SK-N-SH (cell line): ENCODE data around the gene HSPA1L. TPM values are rescaled to one million over a fixed set of nuclear protein-coding genes. Genes with fewer than 3 reads are reported as not detected.
A peak's percentile ranks its signal among the peaks of the same experiment; 100 is the strongest.

Source experiments
- CTCF ChIA-PET: fragments of 300-600, 350-600 bp; formaldehyde crosslinking; extraction: SDS; loops from one replicate; lab custom pipeline; 2021; lab: Yijun Ruan, JAX
- POLR2A ChIA-PET: fragments of 350-600 bp; sonication (Branson Sonifier 250); formaldehyde crosslinking; extraction: SDS; loops from one replicate; lab custom pipeline; 2020; ENCODE audit warnings: antibody characterized with exemption, inconsistent platforms; lab: Yijun Ruan, JAX
- DNase-seq: peaks from one replicate; pipeline ENCODE4 v3.0.0; 2012
- H2AFZ ChIP-seq: fragments of 200-600 bp; sonication (generic); 2 replicates; pipeline ENCODE4 v1.8.1; 2016; ENCODE audit warnings: antibody characterized with exemption, mild to moderate bottlenecking, low read depth
- H3F3A ChIP-seq: fragments of 200-600 bp; sonication (generic); replicated peaks from 2 replicates; pipeline ENCODE3; 2016; ENCODE audit warnings: antibody characterized with exemption, mild to moderate bottlenecking; ENCODE audit not compliant: insufficient read depth
- H3K27ac ChIP-seq, 2 experiments: fragments of 200-500 bp in 1 of 2; fragments of 200-600 bp in 1 of 2; sonication (Bioruptor generic) in 1 of 2; sonication (generic), shearing (Covaris generic) in 1 of 2; 2 replicates each; pipeline versions ENCODE4 v1.5.1 to v1.6.1; 2014 to 2016; ENCODE audit warnings: low read depth in 2 of 2, inconsistent platforms in 1 of 2, low read length in 1 of 2, mild to moderate bottlenecking in 1 of 2, mixed read lengths in 1 of 2
- H3K27me3 ChIP-seq: fragments of 200-600 bp; sonication (generic), shearing (Covaris generic); 2 replicates; pipeline ENCODE4 v1.6.1; 2016; ENCODE audit warnings: mixed run types; ENCODE audit not compliant: insufficient read depth
- H3K36me3 ChIP-seq, 2 experiments: fragments of 200-500 bp in 1 of 2; fragments of 200-600 bp in 1 of 2; sonication (Bioruptor generic) in 1 of 2; sonication (generic) in 1 of 2; replicated peaks in 1 of 2; 2 replicates each; pipeline versions ENCODE3 to v1.5.1; 2014 to 2016; ENCODE audit warnings: low read length in 1 of 2, mild to moderate bottlenecking in 1 of 2; ENCODE audit not compliant: insufficient read depth in 2 of 2, control insufficient read depth in 1 of 2
- H3K4me1 ChIP-seq, 2 experiments: fragments of 200-500 bp in 1 of 2; fragments of 200-600 bp in 1 of 2; sonication (Bioruptor generic) in 1 of 2; sonication (generic), shearing (Covaris generic) in 1 of 2; 2 replicates each; pipeline versions ENCODE4 v1.5.1 to v1.6.1; 2014 to 2016; ENCODE audit warnings: low read depth in 1 of 2, low read length in 1 of 2, mixed run types in 1 of 2; ENCODE audit not compliant: insufficient read depth in 2 of 2, control insufficient read depth in 1 of 2
- H3K4me2 ChIP-seq: fragments of 200-600 bp; sonication (generic), shearing (Covaris generic); 2 replicates; pipeline ENCODE4 v1.6.1; 2017; ENCODE audit warnings: mixed run types
- H3K4me3 ChIP-seq, 2 experiments: fragments of 200-500 bp in 1 of 2; fragments of 200-600 bp in 1 of 2; sonication (Bioruptor generic) in 1 of 2; sonication (generic), shearing (Covaris generic) in 1 of 2; 2 replicates each; pipeline versions ENCODE4 v1.5.1 to v1.8.1; 2014 to 2016; ENCODE audit warnings: low read depth in 2 of 2, inconsistent platforms in 1 of 2, low read length in 1 of 2, mild to moderate bottlenecking in 1 of 2, mixed read lengths in 1 of 2, moderate library complexity in 1 of 2
- H3K79me2 ChIP-seq: fragments of 200-600 bp; sonication (generic); 2 replicates; pipeline ENCODE4 v1.8.1; 2017; ENCODE audit warnings: mild to moderate bottlenecking; ENCODE audit not compliant: insufficient read depth
- H3K9ac ChIP-seq: fragments of 200-600 bp; sonication (generic); 2 replicates; pipeline ENCODE4 v1.6.1; 2017; ENCODE audit warnings: mixed run types
- H3K9me2 ChIP-seq: fragments of 200-600 bp; sonication (generic); 2 replicates; pipeline ENCODE4 v1.6.1; 2017; ENCODE audit warnings: mixed run types
- H3K9me3 ChIP-seq: fragments of 200-600 bp; sonication (generic); 2 replicates; pipeline ENCODE4 v1.6.1; 2017; ENCODE audit warnings: mixed run types, mild to moderate bottlenecking, moderate library complexity
- H4K20me1 ChIP-seq: fragments of 200-600 bp; sonication (generic); 2 replicates; pipeline ENCODE4 v1.6.1; 2017; ENCODE audit warnings: mild to moderate bottlenecking, mixed run types; ENCODE audit not compliant: insufficient read depth
- CHD2 ChIP-seq: fragments of 150-350 bp; IDR thresholded peaks from 2 replicates; pipeline ENCODE4 v1.6.1; 2018; ENCODE audit warnings: low read length; ENCODE audit not compliant: partially characterized antibody
- FOXJ3 ChIP-seq: sonication (generic); formaldehyde crosslinking; IDR thresholded peaks from 2 replicates; pipeline ENCODE4 v1.5.1; 2020; ENCODE audit warnings: mild to moderate bottlenecking, missing genetic modification reagents
- FOXM1 ChIP-seq: IDR thresholded peaks from 2 replicates; pipeline ENCODE4 v1.4.0; 2012; ENCODE audit warnings: low read depth, mild to moderate bottlenecking
- GABPA ChIP-seq: IDR thresholded peaks from 2 replicates; pipeline ENCODE4 v1.4.0; 2012; ENCODE audit warnings: low read depth, mild to moderate bottlenecking
- GATA2 ChIP-seq: sonication (generic); formaldehyde crosslinking; IDR thresholded peaks from 2 replicates; pipeline ENCODE4 v1.5.0; 2020; ENCODE audit warnings: mild to moderate bottlenecking, missing genetic modification reagents
- IRF3 ChIP-seq: fragments of 150-350 bp; IDR thresholded peaks from 2 replicates; pipeline ENCODE4 v1.6.1; 2016; ENCODE audit warnings: mild to moderate bottlenecking, low read depth, low read length
- JUND ChIP-seq: IDR thresholded peaks from 2 replicates; pipeline ENCODE4 v1.4.0; 2012
- MEF2A ChIP-seq: IDR thresholded peaks from 2 replicates; pipeline ENCODE4 v1.4.0; 2012; ENCODE audit warnings: low read depth, borderline replicate concordance
- NRF1 ChIP-seq: IDR thresholded peaks from 2 replicates; pipeline ENCODE4 v1.6.1; 2012; ENCODE audit warnings: low read depth, mild to moderate bottlenecking, low read length
- POLR2AphosphoS5 ChIP-seq: IDR thresholded peaks from 2 replicates; pipeline ENCODE4 v1.6.1; 2012; ENCODE audit warnings: low read depth, low read length
- RAD21 ChIP-seq: IDR thresholded peaks from 2 replicates; pipeline ENCODE4 v1.6.1; 2012; ENCODE audit warnings: mild to moderate bottlenecking, low read length
- SIN3A ChIP-seq: IDR thresholded peaks from 2 replicates; pipeline ENCODE4 v1.6.1; 2012; ENCODE audit warnings: low read depth, mild to moderate bottlenecking, low read length, moderate library complexity, borderline replicate concordance
- SMC3 ChIP-seq: IDR thresholded peaks from 2 replicates; pipeline ENCODE4 v1.6.1; 2012; ENCODE audit warnings: low read depth, low read length, improper control_type of control experiment
- TAF1 ChIP-seq: IDR thresholded peaks from 2 replicates; pipeline ENCODE4 v1.6.1; 2012; ENCODE audit warnings: low read depth, mild to moderate bottlenecking, low read length, moderate library complexity, borderline replicate concordance
- TCF12 ChIP-seq: IDR thresholded peaks from 2 replicates; pipeline ENCODE4 v1.4.0; 2012
- TEAD4 ChIP-seq: IDR thresholded peaks from 2 replicates; pipeline ENCODE4 v1.4.0; 2012; ENCODE audit warnings: mild to moderate bottlenecking, borderline replicate concordance; ENCODE audit not compliant: insufficient read depth
- USF2 ChIP-seq: fragments of 150-350 bp; IDR thresholded peaks from 2 replicates; pipeline ENCODE4 v1.6.1; 2017; ENCODE audit warnings: antibody characterized with exemption, low read length, low read depth, borderline replicate concordance
- ZBTB33 ChIP-seq: IDR thresholded peaks from 2 replicates; pipeline ENCODE4 v1.4.0; 2012; ENCODE audit warnings: low read depth, borderline replicate concordance
- WGBS: methylation state at CpG from one replicate; pipeline ENCODE4 v1.1.6; 2017; ENCODE audit warnings: low lambda C conversion rate; 5-methylcytosine and 5-hydroxymethylcytosine counted together
- polyA plus RNA-seq, 3 experiments: library from polyadenylated mRNA; depleted of rRNA; stranded (reverse); fragments of >200 nt; gene quantifications; 2 replicates each; pipeline ENCODE4 v1.2.3, GENCODE V29; 2012

The HSPA1L gene
- polyA plus RNA-seq, 1 of the 3 experiments (the other 2 are of a cell fraction) = 0.69 TPM

- H3K9me2 ChIP-seq = no peaks in the 10 kb centered on the region
- H3K4me2 ChIP-seq = no peak overlapping the region
- H3K79me2 ChIP-seq = peaks cover 39% of the 10 kb centered on the region
Measured at GRCh38 chr6:31796993-31797385, 18.1 kb downstream of the HSPA1L start.

DNA sequence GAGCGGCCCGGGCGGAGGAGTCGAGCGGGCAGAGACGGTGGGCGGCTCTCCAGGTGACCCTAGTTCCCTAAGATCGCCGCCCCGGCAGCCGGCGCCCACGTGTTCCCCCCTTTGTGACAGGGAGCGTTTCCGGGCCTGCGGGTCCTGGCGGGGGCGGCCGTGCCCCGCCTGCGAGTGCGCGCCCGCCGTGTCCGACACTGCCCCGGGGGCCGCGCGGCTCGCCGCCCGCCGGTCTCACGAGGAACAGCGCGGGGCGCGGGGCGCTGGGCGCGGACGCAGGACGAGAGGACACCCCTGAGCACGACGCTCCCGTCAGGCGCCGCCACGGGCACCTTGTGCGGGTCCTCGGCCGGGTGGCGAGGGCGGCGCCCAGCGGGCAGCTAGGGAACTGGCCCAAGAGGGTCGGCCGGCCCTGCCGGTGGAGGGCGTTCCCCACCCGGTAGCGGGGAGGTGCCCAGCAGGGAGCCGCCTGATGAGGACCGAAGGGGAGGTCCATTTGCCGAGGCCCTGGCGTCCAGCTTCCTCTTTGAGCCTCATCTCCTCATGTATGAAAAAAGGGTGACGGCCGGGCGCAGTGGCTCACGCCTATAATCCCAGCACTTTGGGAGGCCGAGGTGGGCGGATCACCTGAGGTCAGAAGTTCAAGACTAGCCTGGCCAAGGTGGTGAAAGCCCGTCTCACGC is 19.3 kb downstream of the HSPA1L start, which contains the start of gene VARS1:
Gene VARS1 (minus strand): TSS at position 137 of the 683 bp plus-strand sequence. CDS start 535 bp downstream, outside the sequence.
- H3K4me3 ChIP-seq = peak within 1 kb of the TSS; percentile 80 to 82
- H3K27me3 ChIP-seq = no peaks in the 10 kb centered on the region
- TF ChIP-seq RAD21 (peak; percentile 53), POLR2AphosphoS5 (peak; percentile 36; the same call in 1 of the 2 replicates), TEAD4 (no peak), GATA2 (CRISPR knock-in tag) (no peak), ZBTB33 (no peak), FOXJ3 (CRISPR knock-in tag) (no peak), NRF1 (no peak; the same call in 1 of the 2 replicates), TAF1 (no peak), IRF3 (no peak), SIN3A (peak; percentile 91; the same call in 1 of the 2 replicates), USF2 (no peak), MEF2A (no peak), GABPA (peak; percentile 50; the same call in 1 of the 2 replicates), CHD2 (no peak), TCF12 (no peak), SMC3 (peak; percentile 46), FOXM1 (no peak)

More at GRCh38 chr6:31796993-31797385, 18.1 kb downstream of the HSPA1L start:
- TF ChIP-seq JUND (no peak), RAD21 (no peak), NRF1 (no peak), CHD2 (no peak)
- peaks cover 20% of the 10 kb centered on the region for H3F3A ChIP-seq
- H2AFZ ChIP-seq = no peak overlapping the region
- H4K20me1 ChIP-seq = no peaks in the 10 kb centered on the region
- H3K9me3 ChIP-seq = no peaks in the 10 kb centered on the region
- 92% methylated on average over 2 of the region's 2 CpGs for WGBS
- H3K36me3 ChIP-seq = peaks cover 8 to 14% of the 10 kb centered on the region in 2 experiments
- peaks cover 3 to 12% of the 10 kb centered on the region in 2 experiments; a peak in 3 of 4 replicates for H3K4me1 ChIP-seq
- H3K4me3 ChIP-seq = no peak overlapping the region
- H3K27me3 ChIP-seq = no peaks in the 10 kb centered on the region
- DNase-seq = no peak
- H3K9ac ChIP-seq = no peak overlapping the region
- H3K27ac ChIP-seq = peak overlapping the region in 1 of 2 experiments; percentile 1; a peak in 1 of 4 replicates
- CTCF ChIA-PET = interaction anchor here (1.0 to 2.8 kb wide), 6 partner anchors 9 to 199 kb away, joined by 3 to 37 read pairs (median 10); partner anchors contain the start of genes HSPA1A, HSPA1L, LSM2 and LY6G5B
- POLR2A ChIA-PET = interaction anchor here (1.4 to 1.5 kb wide), 2 partner anchors 10 to 18 kb away, joined by 7 read pairs; partner anchors contain the start of genes HSPA1A, HSPA1L and LSM2

More for the DNA sequence above, 19.3 kb downstream of the HSPA1L start, which contains the start of gene VARS1:
- Histone ChIP-seq H4K20me1 (no peaks in the 10 kb centered on the region), H3K79me2 (peaks cover 30% of the 10 kb centered on the region), H3K36me3 (peaks cover 12 to 16% of the 10 kb centered on the region in 2 experiments), H3K9me2 (no peaks in the 10 kb centered on the region), H3K9me3 (no peaks in the 10 kb centered on the region), H3K4me1 (peaks cover 3 to 12% of the 10 kb centered on the region in 2 experiments; a peak in 3 of 4 replicates), H3K27ac (peak within 1 kb of the TSS; percentile 72 to 96), H3K9ac (peak within 1 kb of the TSS; percentile 84), H3K4me2 (peak within 1 kb of the TSS; percentile 99), H2AFZ (peak within 1 kb of the TSS; percentile 95), H3F3A (peaks cover 23% of the 10 kb centered on the region)
- WGBS = 5% methylated on average over 13 of the region's 75 CpGs
- POLR2A ChIA-PET = interaction anchor here (0.8 to 1.8 kb wide), 10 partner anchors 11 to 172 kb away, joined by 3 to 24 read pairs (median 3); partner anchors contain the start of genes ABHD16A, HSPA1A, HSPA1B and HSPA1L
- CTCF ChIA-PET = interaction anchor here (0.7 to 3.0 kb wide), 22 partner anchors 10 to 250 kb away, joined by 3 to 37 read pairs (median 4); partner anchors contain the start of genes ABHD16A, ATP6V1G2, DDAH2 and HSPA1A
- DNase-seq = peak; percentile 98
